Nephron progenitor cell (in vitro differentiated cells): ENCODE results near the gene ADAMTSL5.

Source experiments
- DNase-seq: peaks from one replicate; pipeline ENCODE4 v3.0.0; 2021
- H3K27ac Mint-ChIP-seq: 2 replicates; pipeline ENCODE4 v1.8.0; 2021; ENCODE audit warnings: mild to moderate bottlenecking, moderate library complexity, mixed read lengths
- H3K27me3 Mint-ChIP-seq: 2 replicates; pipeline ENCODE4 v1.8.0; 2021; ENCODE audit warnings: mild to moderate bottlenecking, low read depth, mixed read lengths; ENCODE audit not compliant: poor library complexity
- H3K36me3 Mint-ChIP-seq: 2 replicates; pipeline ENCODE4 v1.8.0; 2021; ENCODE audit warnings: low read depth, mixed read lengths
- H3K4me1 Mint-ChIP-seq: 2 replicates; pipeline ENCODE4 v1.8.0; 2021; ENCODE audit warnings: mixed read lengths
- H3K4me3 Mint-ChIP-seq: 2 replicates; pipeline ENCODE4 v1.8.0; 2021; ENCODE audit warnings: mild to moderate bottlenecking, moderate library complexity, mixed read lengths
- H3K9me3 Mint-ChIP-seq: 2 replicates; pipeline ENCODE4 v1.8.0; 2021; ENCODE audit warnings: mild to moderate bottlenecking, moderate library complexity, mixed read lengths
- TF ChIP-seq, protein P1 (sequence below): fragments of 200-600 bp; sonication (generic); IDR thresholded peaks from 2 replicates; pipeline ENCODE4 v1.5.0; 2021; ENCODE audit warnings: antibody characterized with exemption

ADAMTSL5 gene

DNA sequence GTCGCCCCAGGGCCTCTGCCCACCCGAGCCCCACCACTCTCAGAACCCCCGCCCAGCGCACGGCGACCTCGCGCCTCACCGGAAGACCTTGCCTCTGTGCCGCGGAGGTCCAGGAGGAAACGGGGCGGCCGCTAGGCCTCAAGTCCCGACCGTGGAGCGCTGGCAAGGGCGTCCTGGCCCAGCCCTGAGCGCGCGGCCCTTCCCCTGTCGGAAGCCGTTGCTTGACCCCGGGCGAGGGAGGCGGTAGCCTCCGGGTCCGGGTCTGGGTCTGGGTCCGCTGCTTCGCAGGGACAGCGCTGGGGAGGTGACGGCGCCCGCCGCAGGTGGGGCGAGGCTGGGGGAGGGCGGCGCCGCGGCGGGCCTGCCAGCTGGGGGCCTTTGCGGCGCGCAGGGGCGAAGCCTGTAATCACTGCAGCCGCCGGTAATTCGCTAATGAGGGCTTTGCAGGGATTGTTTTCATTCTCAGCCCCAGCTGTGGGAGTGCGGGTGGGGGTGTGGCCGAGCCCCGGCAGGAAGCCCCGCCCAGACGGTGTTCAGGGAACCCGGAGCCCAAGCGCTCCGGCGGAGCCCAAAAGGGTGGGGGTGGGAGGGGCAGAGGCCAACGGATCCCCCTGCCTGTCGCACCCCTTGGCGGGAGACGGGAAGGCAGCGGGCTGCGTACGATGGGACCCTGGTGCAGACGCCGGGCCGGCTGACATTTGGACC, 42.4 kb downstream of the ADAMTSL5 start:
- Mint-ChIP-seq H3K4me1 (peaks cover 7% of the 10 kb centered on the region), H3K4me3 (peak overlapping the region; percentile 60), H3K27ac (no peak overlapping the region), H3K9me3 (no peaks in the 10 kb centered on the region), H3K36me3 (no peaks in the 10 kb centered on the region), H3K27me3 (peaks cover 78% of the 10 kb centered on the region)
- DNase-seq = peak; percentile 76
- TF ChIP-seq, protein P1, sequence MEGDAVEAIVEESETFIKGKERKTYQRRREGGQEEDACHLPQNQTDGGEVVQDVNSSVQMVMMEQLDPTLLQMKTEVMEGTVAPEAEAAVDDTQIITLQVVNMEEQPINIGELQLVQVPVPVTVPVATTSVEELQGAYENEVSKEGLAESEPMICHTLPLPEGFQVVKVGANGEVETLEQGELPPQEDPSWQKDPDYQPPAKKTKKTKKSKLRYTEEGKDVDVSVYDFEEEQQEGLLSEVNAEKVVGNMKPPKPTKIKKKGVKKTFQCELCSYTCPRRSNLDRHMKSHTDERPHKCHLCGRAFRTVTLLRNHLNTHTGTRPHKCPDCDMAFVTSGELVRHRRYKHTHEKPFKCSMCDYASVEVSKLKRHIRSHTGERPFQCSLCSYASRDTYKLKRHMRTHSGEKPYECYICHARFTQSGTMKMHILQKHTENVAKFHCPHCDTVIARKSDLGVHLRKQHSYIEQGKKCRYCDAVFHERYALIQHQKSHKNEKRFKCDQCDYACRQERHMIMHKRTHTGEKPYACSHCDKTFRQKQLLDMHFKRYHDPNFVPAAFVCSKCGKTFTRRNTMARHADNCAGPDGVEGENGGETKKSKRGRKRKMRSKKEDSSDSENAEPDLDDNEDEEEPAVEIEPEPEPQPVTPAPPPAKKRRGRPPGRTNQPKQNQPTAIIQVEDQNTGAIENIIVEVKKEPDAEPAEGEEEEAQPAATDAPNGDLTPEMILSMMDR = no peak

- no peak overlapping the region for H3K27ac Mint-ChIP-seq
- DNase-seq = no peak
- peak overlapping the region; percentile 60 for H3K4me3 Mint-ChIP-seq
- no peaks in the 10 kb centered on the region for H3K36me3 Mint-ChIP-seq
- TF ChIP-seq, protein P1 = no peak
- H3K9me3 Mint-ChIP-seq = no peaks in the 10 kb centered on the region
- peaks cover 7% of the 10 kb centered on the region for H3K4me1 Mint-ChIP-seq
- peaks cover 82% of the 10 kb centered on the region for H3K27me3 Mint-ChIP-seq
Measured at GRCh38 chr19:1470055-1470304, 42.8 kb downstream of the ADAMTSL5 start.

DNA sequence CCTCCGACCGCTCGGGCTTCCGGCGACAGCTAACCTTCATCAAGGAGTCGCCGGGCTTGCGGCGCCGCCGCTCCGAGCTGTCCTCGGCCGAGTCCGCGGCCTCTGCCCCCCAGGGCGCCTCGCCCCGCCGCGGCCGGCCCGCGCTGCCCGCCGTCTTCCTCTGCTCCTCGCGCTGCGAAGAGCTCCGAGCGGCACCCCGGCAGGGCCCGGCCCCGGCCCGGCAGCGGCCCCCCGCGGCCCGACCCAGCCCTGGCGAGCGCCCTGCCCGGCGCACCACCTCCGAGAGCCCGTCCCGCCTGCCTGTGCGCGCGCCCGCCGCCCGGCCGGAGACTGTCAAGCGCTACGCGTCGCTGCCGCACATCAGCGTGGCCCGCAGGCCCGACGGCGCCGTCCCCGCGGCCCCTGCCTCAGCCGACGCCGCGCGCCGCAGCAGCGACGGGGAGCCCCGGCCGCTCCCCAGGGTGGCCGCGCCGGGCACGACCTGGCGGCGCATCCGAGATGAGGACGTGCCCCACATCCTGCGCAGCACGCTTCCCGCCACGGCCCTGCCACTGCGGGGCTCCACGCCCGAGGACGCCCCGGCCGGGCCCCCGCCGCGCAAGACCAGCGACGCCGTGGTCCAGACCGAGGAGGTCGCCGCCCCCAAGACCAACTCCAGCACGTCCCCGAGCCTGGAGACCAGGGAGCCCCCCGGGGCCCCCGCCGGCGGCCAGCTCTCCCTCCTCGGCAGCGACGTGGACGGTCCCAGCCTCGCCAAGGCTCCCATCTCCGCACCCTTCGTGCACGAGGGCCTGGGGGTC, 43.4 kb downstream of the ADAMTSL5 start:
- TF ChIP-seq, protein P1 = no peak
- no peak overlapping the region for H3K27ac Mint-ChIP-seq
- H3K27me3 Mint-ChIP-seq = peaks cover 88% of the 10 kb centered on the region
- H3K9me3 Mint-ChIP-seq = no peaks in the 10 kb centered on the region
- no peaks in the 10 kb centered on the region for H3K36me3 Mint-ChIP-seq
- no peak overlapping the region for H3K4me3 Mint-ChIP-seq
- H3K4me1 Mint-ChIP-seq = peaks cover 7% of the 10 kb centered on the region
- peak; percentile 58 for DNase-seq

DNA sequence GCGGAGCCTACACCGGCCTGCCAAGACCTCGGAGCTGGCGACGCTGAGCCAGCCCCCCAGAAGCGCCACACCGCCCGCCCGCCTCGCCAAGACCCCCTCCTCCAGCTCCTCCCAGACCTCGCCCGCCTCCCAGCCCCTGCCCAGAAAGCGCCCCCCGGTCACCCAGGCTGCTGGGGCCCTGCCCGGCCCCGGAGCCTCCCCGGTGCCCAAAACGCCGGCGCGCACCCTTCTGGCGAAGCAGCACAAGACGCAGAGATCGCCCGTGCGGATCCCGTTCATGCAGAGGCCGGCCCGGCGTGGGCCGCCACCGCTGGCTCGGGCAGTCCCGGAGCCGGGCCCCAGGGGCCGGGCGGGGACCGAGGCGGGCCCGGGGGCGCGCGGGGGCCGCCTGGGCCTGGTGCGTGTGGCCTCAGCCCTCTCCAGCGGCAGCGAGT, 44.0 kb downstream of the ADAMTSL5 start:
- H3K27me3 Mint-ChIP-seq = peaks cover 88% of the 10 kb centered on the region
- no peaks in the 10 kb centered on the region for H3K9me3 Mint-ChIP-seq
- peaks cover 7% of the 10 kb centered on the region for H3K4me1 Mint-ChIP-seq
- TF ChIP-seq, protein P1 = no peak
- no peak overlapping the region for H3K4me3 Mint-ChIP-seq
- no peaks in the 10 kb centered on the region for H3K36me3 Mint-ChIP-seq
- no peak overlapping the region for H3K27ac Mint-ChIP-seq
- DNase-seq = peak; percentile 53

DNA sequence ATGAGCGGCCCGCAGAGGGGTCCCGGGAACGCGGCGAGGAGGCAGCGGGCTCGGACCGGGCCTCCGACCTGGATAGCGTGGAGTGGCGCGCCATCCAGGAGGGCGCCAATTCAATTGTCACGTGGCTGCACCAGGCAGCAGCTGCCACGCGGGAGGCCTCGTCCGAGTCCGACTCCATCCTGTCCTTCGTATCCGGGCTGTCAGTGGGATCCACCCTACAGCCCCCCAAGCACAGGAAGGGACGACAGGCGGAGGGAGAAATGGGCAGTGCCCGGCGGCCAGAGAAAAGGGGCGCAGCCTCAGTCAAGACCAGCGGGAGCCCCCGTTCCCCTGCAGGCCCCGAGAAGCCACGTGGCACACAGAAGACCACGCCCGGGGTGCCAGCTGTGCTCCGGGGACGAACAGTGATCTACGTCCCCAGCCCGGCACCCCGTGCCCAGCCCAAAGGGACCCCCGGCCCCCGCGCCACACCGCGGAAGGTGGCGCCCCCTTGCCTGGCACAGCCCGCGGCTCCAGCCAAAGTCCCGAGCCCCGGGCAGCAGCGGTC, 44.5 kb downstream of the ADAMTSL5 start:
- H3K27ac Mint-ChIP-seq = no peak overlapping the region
- H3K36me3 Mint-ChIP-seq = no peaks in the 10 kb centered on the region
- H3K9me3 Mint-ChIP-seq = no peaks in the 10 kb centered on the region
- H3K4me3 Mint-ChIP-seq = no peak overlapping the region
- no peak for DNase-seq
- TF ChIP-seq, protein P1 = no peak
- peaks cover 7% of the 10 kb centered on the region for H3K4me1 Mint-ChIP-seq
- H3K27me3 Mint-ChIP-seq = peaks cover 90% of the 10 kb centered on the region
